ENCODE data around the gene KSR2. TPM values are rescaled to one million over a fixed set of nuclear protein-coding genes. Genes with fewer than 3 reads are reported as not detected.

KSR2 gene
- total and polyA plus RNA-seq, 2 experiments from 2014 or later = under 0.01 to 0.02 TPM

DNA sequence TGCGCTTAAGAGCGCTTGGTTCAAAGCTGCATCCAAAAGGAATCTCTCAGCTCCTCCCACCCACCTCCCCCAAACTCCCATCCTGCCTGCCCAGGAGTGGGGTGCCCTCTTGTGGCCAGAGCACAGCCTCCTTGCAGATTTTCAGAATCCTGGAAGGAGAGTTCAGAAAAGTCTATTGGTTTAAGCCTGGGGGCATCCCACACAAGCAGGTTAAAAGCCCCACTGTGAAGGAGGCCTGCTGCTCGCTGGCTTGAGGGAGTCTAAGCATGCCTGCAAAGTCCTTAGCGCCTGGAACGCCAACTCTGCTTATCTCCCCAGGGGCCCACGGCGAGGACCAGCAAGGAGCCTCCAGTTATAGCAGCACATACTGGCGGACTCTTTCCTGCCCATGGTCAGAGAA is 297.1 kb downstream of the KSR2 start:
- no peaks in the 10 kb centered on the region for H3K4me1 ChIP-seq (ENCODE audit: low read depth)
- DNase-seq (ENCODE audit: low read depth in 1 of 2, low spot score in 1 of 2) = peak; percentile 0 to 58
- no peak overlapping the region for H3K4me3 ChIP-seq
- no peaks in the 10 kb centered on the region for H3K9me3 ChIP-seq (ENCODE audit: low read depth)
- H3K27me3 ChIP-seq = no peaks in the 10 kb centered on the region
- no peak overlapping the region for H3K27ac ChIP-seq
- no peaks in the 10 kb centered on the region for H3K36me3 ChIP-seq
- TF ChIP-seq, protein P1, sequence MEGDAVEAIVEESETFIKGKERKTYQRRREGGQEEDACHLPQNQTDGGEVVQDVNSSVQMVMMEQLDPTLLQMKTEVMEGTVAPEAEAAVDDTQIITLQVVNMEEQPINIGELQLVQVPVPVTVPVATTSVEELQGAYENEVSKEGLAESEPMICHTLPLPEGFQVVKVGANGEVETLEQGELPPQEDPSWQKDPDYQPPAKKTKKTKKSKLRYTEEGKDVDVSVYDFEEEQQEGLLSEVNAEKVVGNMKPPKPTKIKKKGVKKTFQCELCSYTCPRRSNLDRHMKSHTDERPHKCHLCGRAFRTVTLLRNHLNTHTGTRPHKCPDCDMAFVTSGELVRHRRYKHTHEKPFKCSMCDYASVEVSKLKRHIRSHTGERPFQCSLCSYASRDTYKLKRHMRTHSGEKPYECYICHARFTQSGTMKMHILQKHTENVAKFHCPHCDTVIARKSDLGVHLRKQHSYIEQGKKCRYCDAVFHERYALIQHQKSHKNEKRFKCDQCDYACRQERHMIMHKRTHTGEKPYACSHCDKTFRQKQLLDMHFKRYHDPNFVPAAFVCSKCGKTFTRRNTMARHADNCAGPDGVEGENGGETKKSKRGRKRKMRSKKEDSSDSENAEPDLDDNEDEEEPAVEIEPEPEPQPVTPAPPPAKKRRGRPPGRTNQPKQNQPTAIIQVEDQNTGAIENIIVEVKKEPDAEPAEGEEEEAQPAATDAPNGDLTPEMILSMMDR (IDR thresholded peaks at IDR 0.05; ENCODE audit: low read depth, low read length) = no peak

DNA sequence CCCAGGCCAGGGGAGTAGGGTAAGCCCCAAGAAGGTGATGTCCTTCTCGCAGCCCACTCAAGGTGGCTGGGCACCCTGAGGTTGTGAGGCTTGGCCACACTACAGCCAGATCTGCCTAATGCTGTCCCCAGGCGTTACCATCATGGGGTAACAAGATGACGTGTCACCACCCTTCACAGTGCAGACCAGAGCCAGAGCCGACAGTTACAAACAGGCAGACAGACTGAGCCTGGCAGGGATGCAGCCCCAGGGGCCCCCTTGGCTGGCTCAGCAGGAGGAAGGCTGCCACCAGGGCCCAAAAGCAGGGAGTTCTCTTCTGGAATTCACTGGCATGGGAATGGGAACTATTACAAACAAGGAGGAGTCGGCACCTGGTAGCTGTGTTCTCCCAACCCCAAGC is 304.6 kb downstream of the KSR2 start:
- no peaks in the 10 kb centered on the region for H3K9me3 ChIP-seq (ENCODE audit: low read depth)
- H3K4me1 ChIP-seq (ENCODE audit: low read depth) = no peaks in the 10 kb centered on the region
- H3K36me3 ChIP-seq = no peaks in the 10 kb centered on the region
- DNase-seq (ENCODE audit: low read depth in 1 of 2, low spot score in 1 of 2) = no peak
- H3K4me3 ChIP-seq = no peak overlapping the region
- TF ChIP-seq, protein P1 (IDR thresholded peaks at IDR 0.05; ENCODE audit: low read depth, low read length) = no peak
- no peaks in the 10 kb centered on the region for H3K27me3 ChIP-seq
- H3K27ac ChIP-seq = no peak overlapping the region

DNA sequence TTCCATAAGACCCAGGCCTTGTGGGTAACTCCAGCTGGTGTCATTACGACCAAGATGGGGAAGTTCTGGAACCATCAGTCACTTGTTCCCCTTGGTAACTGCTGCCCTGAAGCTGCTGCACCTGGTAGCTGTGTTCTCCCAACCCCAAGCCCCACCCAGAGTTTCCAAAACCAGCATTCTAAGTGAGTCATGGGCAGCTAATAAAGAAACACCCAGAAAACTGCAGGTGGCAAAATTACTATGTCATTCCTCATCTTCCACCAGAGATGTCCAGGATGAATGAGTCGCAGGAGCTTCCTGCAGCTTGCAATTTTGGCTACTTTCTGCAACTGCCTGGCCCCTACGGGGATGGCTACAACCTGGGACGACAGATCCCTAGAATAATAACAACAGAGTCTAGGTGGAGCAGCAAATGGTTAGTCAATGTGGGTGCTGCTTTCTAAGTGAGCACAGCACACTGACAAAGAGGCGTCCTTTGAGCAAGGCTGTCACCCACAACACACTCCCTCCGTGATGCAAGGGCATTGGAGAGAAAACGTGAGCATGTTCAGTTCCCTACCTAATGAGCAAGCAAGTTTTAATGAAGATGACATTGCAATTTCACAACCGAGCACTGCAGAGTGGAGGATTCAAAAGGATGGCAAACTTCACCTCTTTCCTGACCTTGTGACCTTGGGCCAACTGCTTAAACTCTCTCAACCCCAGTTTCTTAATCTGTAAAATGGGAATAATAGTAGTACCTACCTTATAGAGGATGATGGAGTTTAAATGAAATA is 306.0 kb downstream of the KSR2 start:
- Histone ChIP-seq H3K36me3 (no peaks in the 10 kb centered on the region), H3K4me3 (no peak overlapping the region), H3K9me3 (ENCODE audit: low read depth) (no peaks in the 10 kb centered on the region), H3K4me1 (ENCODE audit: low read depth) (no peaks in the 10 kb centered on the region), H3K27ac (no peak overlapping the region), H3K27me3 (no peaks in the 10 kb centered on the region)
- DNase-seq (ENCODE audit: low read depth in 1 of 2, low spot score in 1 of 2) = no peak
- TF ChIP-seq, protein P1 (IDR thresholded peaks at IDR 0.05; ENCODE audit: low read depth, low read length) = no peak

- H3K9me3 ChIP-seq (ENCODE audit: low read depth) = no peaks in the 10 kb centered on the region
- no peaks in the 10 kb centered on the region for H3K27me3 ChIP-seq
- TF ChIP-seq, protein P1 (IDR thresholded peaks at IDR 0.05; ENCODE audit: low read depth, low read length) = no peak
- H3K36me3 ChIP-seq = no peaks in the 10 kb centered on the region
- H3K4me3 ChIP-seq = no peak overlapping the region
- H3K27ac ChIP-seq = no peak overlapping the region
- H3K4me1 ChIP-seq (ENCODE audit: low read depth) = no peaks in the 10 kb centered on the region
- no peak for DNase-seq (ENCODE audit: low read depth in 1 of 2, low spot score in 1 of 2)
These were observed 306.6 kb downstream of the KSR2 start for GRCh38 chr12:117662220-117662619.

GRCh38 chr12:117661471-117661870 is 307.3 kb downstream of the KSR2 start:
- no peak overlapping the region for H3K27ac ChIP-seq
- TF ChIP-seq, protein P1 (IDR thresholded peaks at IDR 0.05; ENCODE audit: low read depth, low read length) = no peak
- no peak for DNase-seq (ENCODE audit: low read depth in 1 of 2, low spot score in 1 of 2)
- H3K27me3 ChIP-seq = no peaks in the 10 kb centered on the region
- H3K9me3 ChIP-seq (ENCODE audit: low read depth) = no peaks in the 10 kb centered on the region
- no peak overlapping the region for H3K4me3 ChIP-seq
- H3K36me3 ChIP-seq = no peaks in the 10 kb centered on the region
- H3K4me1 ChIP-seq (ENCODE audit: low read depth) = no peaks in the 10 kb centered on the region
